ENCODE results near the gene TMEM72. TPM values are rescaled to one million over a fixed set of nuclear protein-coding genes. Genes with fewer than 3 reads are reported as not detected.

The TMEM72 gene
- total and polyA plus RNA-seq, 2 of the 13 experiments (the other 11 are each of a cell fraction or from before 2014, with no cell fraction given) = 0.04 TPM; not detected in 1

- TF ChIP-seq NONO (IDR thresholded peaks at IDR 0.05) (no peak), NONO (CRISPR knock-in tag; conservative IDR thresholded peaks at IDR 0.05) (0 out of 2 replicates have a peak, but pooled peaks have one; percentile 30), HIC2 (CRISPR knock-in tag; IDR thresholded peaks at IDR 0.05; ENCODE audit: low read depth) (0 out of 2 replicates have a peak, but pooled peaks have one; percentile 49), KLF12 (CRISPR knock-in tag; IDR thresholded peaks at IDR 0.05; ENCODE audit: borderline replicate concordance) (no peak), REXO4 (CRISPR knock-in tag; IDR thresholded peaks at IDR 0.05; ENCODE audit: borderline replicate concordance) (no peak), ZNF33A (CRISPR knock-in tag; IDR thresholded peaks at IDR 0.05; ENCODE audit: borderline replicate concordance) (no peak), ZNF207 (IDR thresholded peaks at IDR 0.05; ENCODE audit: borderline replicate concordance) (no peak), MNT (IDR thresholded peaks at IDR 0.05) (no peak), ZNF607 (CRISPR knock-in tag; IDR thresholded peaks at IDR 0.05; ENCODE audit: borderline replicate concordance) (no peak), ARNT (IDR thresholded peaks at IDR 0.05) (no peak), MED13 (CRISPR knock-in tag; IDR thresholded peaks at IDR 0.05) (no peak), TEF (CRISPR knock-in tag; IDR thresholded peaks at IDR 0.05) (no peak), ZBED4 (CRISPR knock-in tag; IDR thresholded peaks at IDR 0.05; ENCODE audit: borderline replicate concordance) (peak; percentile 39; the same call in 1 of the 2 replicates), TBL1XR1 (IDR thresholded peaks at IDR 0.05; ENCODE audit: borderline replicate concordance, low read length, partially characterized antibody) (no peak), ZNF331 (CRISPR knock-in tag; IDR thresholded peaks at IDR 0.05) (peak; percentile 66; the same call in 1 of the 2 replicates), ZNF20 (CRISPR knock-in tag; IDR thresholded peaks at IDR 0.05) (no peak), ZNF644 (CRISPR knock-in tag; IDR thresholded peaks at IDR 0.05; ENCODE audit: low read depth) (no peak), ZNF124 (CRISPR knock-in tag; IDR thresholded peaks at IDR 0.05) (no peak), NR2F6 (IDR thresholded peaks at IDR 0.05) (no peak), NR2F6 (CRISPR knock-in tag; IDR thresholded peaks at IDR 0.05) (0 out of 2 replicates have a peak, but pooled peaks have one; percentile 12), ISL2 (CRISPR knock-in tag; IDR thresholded peaks at IDR 0.05) (0 out of 2 replicates have a peak, but pooled peaks have one; percentile 31), TBX2 (CRISPR knock-in tag; IDR thresholded peaks at IDR 0.05; ENCODE audit: borderline replicate concordance) (peak; percentile 98), ZNF652 (CRISPR knock-in tag; IDR thresholded peaks at IDR 0.05; ENCODE audit: borderline replicate concordance, low read depth) (peak; percentile 71), RXRB (CRISPR knock-in tag; IDR thresholded peaks at IDR 0.05; ENCODE audit: borderline replicate concordance) (no peak), CCAR2 (optimal IDR thresholded peaks at IDR 0.05; ENCODE audit: low read depth, low read length) (no peak), ZNF274 (CRISPR knock-in tag; IDR thresholded peaks at IDR 0.05) (0 out of 2 replicates have a peak, but pooled peaks have one; percentile 22)
Observed at GRCh38 chr10:44911081-44911540, at the start of gene TMEM72 (continued).
